Fibroblast of lung (primary cell): Measurements from ENCODE around the gene UPK3A.

Experiments
- EZH2 ChIP-seq: IDR thresholded peaks from 2 replicates; pipeline ENCODE4 v1.5.1; 2012; ENCODE audit warnings: low read length, control low read depth, mild to moderate bottlenecking; ENCODE audit errors: missing control alignments
- TF ChIP-seq, protein P1 (sequence below), 2 donors: IDR thresholded peaks in 1 of 2; conservative IDR thresholded peaks in 1 of 2; 1 replicate in 1 of 2; 2 replicates in 1 of 2; pipeline ENCODE4 v1.5.1; 2011 to 2012; ENCODE audit warnings: low read length in 2 of 2, control low read depth in 1 of 2, inconsistent platforms in 1 of 2, low read depth in 1 of 2, mild to moderate bottlenecking in 1 of 2

GRCh38 chr22:45304971-45305370 is 20.2 kb downstream of the UPK3A start:
- TF ChIP-seq, protein P1, sequence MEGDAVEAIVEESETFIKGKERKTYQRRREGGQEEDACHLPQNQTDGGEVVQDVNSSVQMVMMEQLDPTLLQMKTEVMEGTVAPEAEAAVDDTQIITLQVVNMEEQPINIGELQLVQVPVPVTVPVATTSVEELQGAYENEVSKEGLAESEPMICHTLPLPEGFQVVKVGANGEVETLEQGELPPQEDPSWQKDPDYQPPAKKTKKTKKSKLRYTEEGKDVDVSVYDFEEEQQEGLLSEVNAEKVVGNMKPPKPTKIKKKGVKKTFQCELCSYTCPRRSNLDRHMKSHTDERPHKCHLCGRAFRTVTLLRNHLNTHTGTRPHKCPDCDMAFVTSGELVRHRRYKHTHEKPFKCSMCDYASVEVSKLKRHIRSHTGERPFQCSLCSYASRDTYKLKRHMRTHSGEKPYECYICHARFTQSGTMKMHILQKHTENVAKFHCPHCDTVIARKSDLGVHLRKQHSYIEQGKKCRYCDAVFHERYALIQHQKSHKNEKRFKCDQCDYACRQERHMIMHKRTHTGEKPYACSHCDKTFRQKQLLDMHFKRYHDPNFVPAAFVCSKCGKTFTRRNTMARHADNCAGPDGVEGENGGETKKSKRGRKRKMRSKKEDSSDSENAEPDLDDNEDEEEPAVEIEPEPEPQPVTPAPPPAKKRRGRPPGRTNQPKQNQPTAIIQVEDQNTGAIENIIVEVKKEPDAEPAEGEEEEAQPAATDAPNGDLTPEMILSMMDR (conservative IDR thresholded peaks at IDR 0.05 in 1 of 2, IDR thresholded peaks at IDR 0.05 in 1 of 2; ENCODE audit: low read depth in 1 of 2, low read length in 2 of 2), result no peak
- no peak for TF ChIP-seq EZH2
